ENCODE measurements around the gene RAB3IL1. TPM values are rescaled to one million over a fixed set of nuclear protein-coding genes. Genes with fewer than 3 reads are reported as not detected.

The RAB3IL1 gene
- total RNA-seq, 1 donor from 2014 or later: 14.9 TPM

Other genes starting within 250 kb of the RAB3IL1 start
- gene DAGLA, start 237.2 kb downstream of the RAB3IL1 start, total RNA-seq: 2.7 TPM
- gene MYRF, start 164.9 kb downstream of the RAB3IL1 start, total RNA-seq: 4.7 TPM
- gene TMEM258, start 125.0 kb downstream of the RAB3IL1 start, total RNA-seq: 98.7 TPM
- 10.4 TPM for gene FEN1, start 124.7 kb downstream of the RAB3IL1 start, total RNA-seq
- gene FADS1, start 100.6 kb downstream of the RAB3IL1 start, total RNA-seq: 40.7 TPM
- gene FADS2, start 89.3 kb downstream of the RAB3IL1 start, total RNA-seq: 118 TPM
- 31.1 TPM for gene FADS3, start 26.0 kb downstream of the RAB3IL1 start, total RNA-seq
- 9.4 TPM for gene BEST1, start 32.8 kb upstream of the RAB3IL1 start, total RNA-seq
- 2,368 TPM for gene FTH1, start 50.1 kb upstream of the RAB3IL1 start, total RNA-seq
- 14.4 TPM for gene INCENP, start 206.4 kb upstream of the RAB3IL1 start, total RNA-seq